Nephron (organoid): ENCODE data around the gene TIMM21.

ENCODE experiments used
- H3K27ac Mint-ChIP-seq, 3 experiments: 2 replicates each; pipeline ENCODE4 v1.8.0; 2020; ENCODE audit warnings: mixed read lengths in 3 of 3, mild to moderate bottlenecking in 2 of 3, moderate library complexity in 1 of 3
- H3K27me3 Mint-ChIP-seq: 2 replicates; pipeline ENCODE4 v1.8.0; 2021; ENCODE audit warnings: low read depth, mild to moderate bottlenecking, moderate library complexity, mixed read lengths
- H3K36me3 Mint-ChIP-seq: 2 replicates; pipeline ENCODE4 v1.8.0; 2020; ENCODE audit warnings: low read depth, mixed read lengths
- H3K4me1 Mint-ChIP-seq: 2 replicates; pipeline ENCODE4 v1.8.0; 2020; ENCODE audit warnings: mixed read lengths
- H3K4me3 Mint-ChIP-seq, 3 experiments: 2 replicates each; pipeline ENCODE4 v1.8.0; 2020; ENCODE audit warnings: mild to moderate bottlenecking in 3 of 3, mixed read lengths in 3 of 3, moderate library complexity in 2 of 3
- H3K9me3 Mint-ChIP-seq: 2 replicates; pipeline ENCODE4 v1.8.0; 2020; ENCODE audit warnings: mixed read lengths
- TF ChIP-seq, protein P1 (sequence below), 3 experiments: fragments of 200-600 bp; sonication (generic); IDR thresholded peaks; one replicate each; pipeline ENCODE4 v1.5.0; 2021; ENCODE audit warnings: antibody characterized with exemption in 3 of 3; ENCODE audit not compliant: unreplicated experiment in 3 of 3

TIMM21 gene

DNA sequence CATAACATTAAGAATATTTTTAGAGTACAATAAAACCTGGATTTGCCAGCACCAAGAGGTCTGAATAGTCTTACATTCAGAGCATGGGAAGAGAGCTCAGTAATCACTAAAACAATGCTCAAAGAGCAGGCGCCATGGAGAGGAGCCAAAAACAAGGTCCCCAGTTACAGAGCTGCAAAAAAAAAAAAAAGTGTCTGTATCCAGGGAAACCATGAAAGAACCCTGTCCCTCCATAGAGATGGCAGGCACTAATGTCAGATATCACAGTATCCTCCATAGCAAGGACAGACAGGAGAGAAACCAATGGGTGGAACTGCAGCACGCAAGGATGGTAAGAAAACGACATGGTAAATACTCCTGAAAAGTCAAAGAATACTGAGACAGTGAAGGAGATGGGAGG is 20.2 kb upstream of the TIMM21 start:
- H3K4me3 Mint-ChIP-seq: no peak overlapping the region
- TF ChIP-seq, protein P1, sequence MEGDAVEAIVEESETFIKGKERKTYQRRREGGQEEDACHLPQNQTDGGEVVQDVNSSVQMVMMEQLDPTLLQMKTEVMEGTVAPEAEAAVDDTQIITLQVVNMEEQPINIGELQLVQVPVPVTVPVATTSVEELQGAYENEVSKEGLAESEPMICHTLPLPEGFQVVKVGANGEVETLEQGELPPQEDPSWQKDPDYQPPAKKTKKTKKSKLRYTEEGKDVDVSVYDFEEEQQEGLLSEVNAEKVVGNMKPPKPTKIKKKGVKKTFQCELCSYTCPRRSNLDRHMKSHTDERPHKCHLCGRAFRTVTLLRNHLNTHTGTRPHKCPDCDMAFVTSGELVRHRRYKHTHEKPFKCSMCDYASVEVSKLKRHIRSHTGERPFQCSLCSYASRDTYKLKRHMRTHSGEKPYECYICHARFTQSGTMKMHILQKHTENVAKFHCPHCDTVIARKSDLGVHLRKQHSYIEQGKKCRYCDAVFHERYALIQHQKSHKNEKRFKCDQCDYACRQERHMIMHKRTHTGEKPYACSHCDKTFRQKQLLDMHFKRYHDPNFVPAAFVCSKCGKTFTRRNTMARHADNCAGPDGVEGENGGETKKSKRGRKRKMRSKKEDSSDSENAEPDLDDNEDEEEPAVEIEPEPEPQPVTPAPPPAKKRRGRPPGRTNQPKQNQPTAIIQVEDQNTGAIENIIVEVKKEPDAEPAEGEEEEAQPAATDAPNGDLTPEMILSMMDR (IDR thresholded peaks at IDR 0.05; ENCODE audit: unreplicated experiment in 3 of 3): no peak
- no peaks in the 10 kb centered on the region for H3K27me3 Mint-ChIP-seq

DNA sequence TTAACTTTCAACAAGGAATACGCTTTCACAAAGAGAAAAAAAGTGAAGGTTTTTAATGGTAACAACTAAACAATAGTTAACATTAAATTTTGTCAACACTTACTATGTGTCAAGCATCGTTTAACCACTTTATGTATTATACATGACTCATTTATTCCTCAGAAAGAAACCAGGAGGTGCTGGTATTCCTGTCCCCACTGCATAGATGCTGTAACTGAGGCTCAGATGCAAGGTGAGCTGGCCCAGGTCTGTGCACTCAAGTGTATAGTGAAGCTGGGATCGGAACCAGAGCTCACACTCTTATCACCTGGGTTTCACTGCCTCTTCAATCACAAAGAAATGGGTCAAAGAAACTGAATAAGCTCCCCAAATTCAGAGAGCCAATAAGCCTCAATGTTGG is 17.2 kb upstream of the TIMM21 start:
- H3K9me3 Mint-ChIP-seq: no peaks in the 10 kb centered on the region
- TF ChIP-seq, protein P1 (IDR thresholded peaks at IDR 0.05; ENCODE audit: unreplicated experiment in 3 of 3): no peak
- H3K27ac Mint-ChIP-seq: no peak overlapping the region
- no peak overlapping the region for H3K4me3 Mint-ChIP-seq
- H3K27me3 Mint-ChIP-seq: no peaks in the 10 kb centered on the region
- peaks cover 29% of the 10 kb centered on the region for H3K4me1 Mint-ChIP-seq
- no peaks in the 10 kb centered on the region for H3K36me3 Mint-ChIP-seq

More for the DNA sequence above, 20.2 kb upstream of the TIMM21 start:
- Mint-ChIP-seq H3K9me3 (no peaks in the 10 kb centered on the region), H3K27ac (no peak overlapping the region), H3K4me1 (peaks cover 35% of the 10 kb centered on the region), H3K36me3 (no peaks in the 10 kb centered on the region)

DNA sequence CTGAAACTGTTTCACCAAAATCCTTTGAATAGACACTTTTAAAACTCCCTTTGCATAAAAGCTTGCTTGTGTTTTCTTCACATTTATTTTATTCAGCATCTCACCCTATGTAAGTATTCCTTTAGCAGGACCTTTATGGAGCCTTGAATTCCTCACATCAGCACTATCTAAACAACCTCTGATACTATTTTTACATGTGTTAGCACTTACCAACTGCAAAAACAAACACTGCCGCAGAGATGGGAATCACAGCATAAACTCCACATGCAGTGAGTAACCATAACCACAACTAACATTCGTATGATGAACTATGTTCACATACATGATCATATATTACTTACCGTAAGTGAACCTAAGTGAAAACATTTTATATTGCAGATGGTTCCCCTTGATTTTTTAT is 16.1 kb upstream of the TIMM21 start:
- H3K4me1 Mint-ChIP-seq: peaks cover 18% of the 10 kb centered on the region
- H3K4me3 Mint-ChIP-seq: no peak overlapping the region
- H3K36me3 Mint-ChIP-seq: no peaks in the 10 kb centered on the region
- H3K27ac Mint-ChIP-seq: no peak overlapping the region
- H3K27me3 Mint-ChIP-seq: no peaks in the 10 kb centered on the region
- no peaks in the 10 kb centered on the region for H3K9me3 Mint-ChIP-seq
- TF ChIP-seq, protein P1 (IDR thresholded peaks at IDR 0.05; ENCODE audit: unreplicated experiment in 3 of 3): no peak

DNA sequence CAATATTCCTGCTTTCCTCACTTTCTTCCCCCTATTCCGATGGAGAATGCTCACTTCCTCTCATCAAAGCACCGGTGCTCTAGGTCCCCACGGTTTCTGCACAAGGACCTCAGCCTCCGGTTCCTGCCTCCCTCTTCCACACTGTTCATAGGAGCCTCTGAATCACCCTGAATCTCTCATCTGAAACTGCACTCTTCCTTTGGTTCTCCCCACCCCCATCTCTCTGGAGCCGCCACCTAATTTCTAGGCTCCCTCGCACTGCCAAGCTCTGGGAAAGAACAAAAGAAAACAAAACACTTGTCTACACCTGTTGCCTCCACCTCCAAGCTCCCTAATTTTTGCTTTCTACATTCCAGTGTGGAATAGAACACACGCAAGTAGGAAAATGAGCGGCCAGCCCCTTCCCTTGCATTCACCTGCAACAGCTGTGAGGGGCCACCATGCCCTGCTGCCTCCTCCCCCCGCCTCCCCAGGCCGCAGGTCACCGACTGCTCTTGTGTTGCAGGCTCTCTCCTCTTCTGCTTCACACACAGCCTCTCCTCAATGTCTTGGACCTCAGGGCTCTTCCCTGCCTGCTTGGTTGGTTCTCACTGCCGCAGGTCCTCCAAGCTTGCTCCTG is 10.3 kb upstream of the TIMM21 start:
- Mint-ChIP-seq H3K4me1 (peaks cover 31% of the 10 kb centered on the region), H3K27me3 (peaks cover 8% of the 10 kb centered on the region), H3K9me3 (no peaks in the 10 kb centered on the region), H3K4me3 (no peak overlapping the region), H3K36me3 (no peaks in the 10 kb centered on the region), H3K27ac (no peak overlapping the region)
- TF ChIP-seq, protein P1 (IDR thresholded peaks at IDR 0.05; ENCODE audit: unreplicated experiment in 3 of 3): no peak

DNA sequence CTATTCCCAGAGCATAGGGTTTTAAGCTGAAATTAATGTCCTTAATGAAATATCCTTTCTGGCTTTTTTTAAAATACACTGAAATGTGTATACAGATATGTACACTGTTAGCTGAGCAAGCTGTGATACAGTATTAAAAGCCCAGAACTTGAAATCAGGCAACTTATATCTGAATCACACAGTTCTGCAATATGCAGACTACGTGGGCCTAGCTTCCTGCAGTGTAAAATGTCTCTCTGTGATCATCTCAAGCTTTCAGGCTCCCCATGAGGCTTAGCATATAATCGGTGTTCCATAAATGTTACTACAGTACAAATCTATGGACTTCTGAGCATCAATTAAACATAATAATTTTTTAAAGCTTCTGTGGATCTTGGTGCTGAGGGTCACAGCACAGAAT is 8.9 kb upstream of the TIMM21 start:
- Mint-ChIP-seq H3K4me1 (peaks cover 31% of the 10 kb centered on the region), H3K36me3 (no peaks in the 10 kb centered on the region), H3K27ac (no peak overlapping the region), H3K9me3 (no peaks in the 10 kb centered on the region), H3K4me3 (no peak overlapping the region), H3K27me3 (peaks cover 8% of the 10 kb centered on the region)
- TF ChIP-seq, protein P1 (IDR thresholded peaks at IDR 0.05; ENCODE audit: unreplicated experiment in 3 of 3): no peak

DNA sequence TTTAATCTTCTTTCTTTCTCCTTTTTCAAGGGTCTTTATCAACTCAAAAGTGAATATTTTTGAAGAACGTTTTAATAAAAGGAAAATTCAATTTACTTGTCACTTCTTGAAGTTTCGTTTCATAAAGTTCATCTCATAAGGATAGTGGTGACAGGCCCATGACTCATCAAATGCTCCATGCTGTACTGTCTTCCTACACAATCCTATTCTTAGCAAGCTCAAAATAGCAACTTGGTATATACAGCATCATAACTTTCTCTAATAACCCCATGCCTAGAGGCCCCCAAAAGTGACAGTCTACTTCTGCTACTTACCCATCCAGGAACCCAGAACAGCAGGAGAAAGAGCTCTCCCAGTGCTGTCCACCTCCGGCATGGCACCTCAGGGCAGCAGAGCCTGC is 8.4 kb upstream of the TIMM21 start:
- peaks cover 8% of the 10 kb centered on the region for H3K27me3 Mint-ChIP-seq
- peak overlapping the region in 1 of 3 experiments; percentile 39 for H3K4me3 Mint-ChIP-seq
- TF ChIP-seq, protein P1 (IDR thresholded peaks at IDR 0.05; ENCODE audit: unreplicated experiment in 3 of 3): no peak
- H3K4me1 Mint-ChIP-seq: peaks cover 31% of the 10 kb centered on the region
- no peaks in the 10 kb centered on the region for H3K36me3 Mint-ChIP-seq
- H3K9me3 Mint-ChIP-seq: no peaks in the 10 kb centered on the region
- peak overlapping the region in 1 of 3 experiments; percentile 52 for H3K27ac Mint-ChIP-seq
